CD4-positive, alpha-beta T cell treated with Interferon alpha-2 for 1 hour (primary cell): ENCODE measurements around the gene ZMYND19.
"Not testable (repeated sequence)": the region's sequence is repeated elsewhere in the genome, so short reads cannot be mapped to it uniquely, and the experiment has no call there.

ENCODE experiments used
- DNase-seq, 2 donors: peaks; one replicate each; pipeline ENCODE4 v3.0.0-alpha.2; 2020 to 2022

ZMYND19 gene

GRCh38 chr9:137553654-137554053, 36.7 kb downstream of the ZMYND19 start:
- DNase-seq = not testable (repeated sequence)

GRCh38 chr9:137552022-137552768, 38.1 kb downstream of the ZMYND19 start:
- no peak for DNase-seq

GRCh38 chr9:137551264-137552021, 38.9 kb downstream of the ZMYND19 start, which contains the start of gene MRPL41:
TSS of gene MRPL41 (plus strand) at chr9:137551879. CDS start at chr9:137552082, 203 bp downstream.
- DNase-seq = peak; percentile 89 to 93

- DNase-seq = not testable (repeated sequence)
Observed at GRCh38 chr9:137550958-137551263, 39.4 kb downstream of the ZMYND19 start.

- DNase-seq = peak; percentile 33 to 63
Observed at GRCh38 chr9:137550231-137550621, 40.1 kb downstream of the ZMYND19 start, which contains the start of gene PNPLA7. TSS of gene PNPLA7 (minus strand) at chr9:137550402. CDS start at chr9:137550197, 205 bp downstream.

GRCh38 chr9:137547687-137548543, 42.4 kb downstream of the ZMYND19 start:
- no peak for DNase-seq

- no peak for DNase-seq
Observed at GRCh38 chr9:137545123-137545522, 45.2 kb downstream of the ZMYND19 start.

- DNase-seq = no peak
Observed at GRCh38 chr9:137544176-137544760, 46.0 kb downstream of the ZMYND19 start.

- no peak for DNase-seq
Observed at GRCh38 chr9:137543237-137543963, 46.9 kb downstream of the ZMYND19 start.

- no peak for DNase-seq
Observed at GRCh38 chr9:137542486-137542885, 47.8 kb downstream of the ZMYND19 start.

GRCh38 chr9:137540536-137540935, 49.8 kb downstream of the ZMYND19 start:
- no peak for DNase-seq

GRCh38 chr9:137538058-137538457, 52.3 kb downstream of the ZMYND19 start:
- no peak for DNase-seq

GRCh38 chr9:137536594-137537131, 53.6 kb downstream of the ZMYND19 start:
- peak in 1 of 2 donors; percentile 20 for DNase-seq

- DNase-seq = no peak
Observed at GRCh38 chr9:137535120-137535428, 55.2 kb downstream of the ZMYND19 start.

GRCh38 chr9:137534256-137535119, 55.8 kb downstream of the ZMYND19 start:
- peak in 1 of 2 donors; percentile 52 for DNase-seq

GRCh38 chr9:137532891-137533468, 57.3 kb downstream of the ZMYND19 start:
- not testable (repeated sequence) for DNase-seq
